Fibroblast of skin of abdomen (primary cell): Measurements from ENCODE around the gene METRN.
A peak's percentile ranks its signal among the peaks of the same experiment; 100 is the strongest.
"Not testable (repeated sequence)": the region's sequence is repeated elsewhere in the genome, so short reads cannot be mapped to it uniquely, and the experiment has no call there.

ENCODE experiments used
- DNase-seq: peaks from one replicate; pipeline ENCODE4 v3.0.0-alpha.2; 2013

METRN gene

GRCh38 chr16:678209-678857, 36.6 kb upstream of the METRN start:
- DNase-seq, result no peak

- DNase-seq, result peak; percentile 55
These were observed 35.8 kb upstream of the METRN start for GRCh38 chr16:678858-679813.

GRCh38 chr16:679814-680624, 34.9 kb upstream of the METRN start, which contains the start of gene STUB1:
TSS of gene STUB1 (plus strand) at chr16:680410. CDS start at chr16:680526, 116 bp downstream.
- peak; percentile 85 for DNase-seq

GRCh38 chr16:680625-680945, 34.3 kb upstream of the METRN start:
- DNase-seq, result no peak

- peak; percentile 26 for DNase-seq
These were observed 33.8 kb upstream of the METRN start for GRCh38 chr16:680967-681745.

GRCh38 chr16:681746-682427, 33.0 kb upstream of the METRN start:
- DNase-seq, result no peak

- no peak for DNase-seq
These were observed 32.2 kb upstream of the METRN start for GRCh38 chr16:682493-683395.

- DNase-seq, result no peak
These were observed 31.4 kb upstream of the METRN start for GRCh38 chr16:683396-684070.

GRCh38 chr16:684071-684794, 30.7 kb upstream of the METRN start, which contains the start of gene JMJD8:
TSS of gene JMJD8 (minus strand) at chr16:684334. CDS start at chr16:684319, 15 bp downstream.
- peak; percentile 95 for DNase-seq

GRCh38 chr16:684961-685696, 29.8 kb upstream of the METRN start:
- no peak for DNase-seq

- DNase-seq, result peak; percentile 20
These were observed 29.0 kb upstream of the METRN start for GRCh38 chr16:685967-686366.

GRCh38 chr16:686459-687260, 28.3 kb upstream of the METRN start:
- DNase-seq, result no peak

GRCh38 chr16:687499-687898, 27.4 kb upstream of the METRN start:
- no peak for DNase-seq

- DNase-seq, result no peak
These were observed 25.6 kb upstream of the METRN start for GRCh38 chr16:689175-689897.

- not testable (repeated sequence) for DNase-seq
These were observed 23.7 kb upstream of the METRN start for GRCh38 chr16:691242-691641.

GRCh38 chr16:692356-693108, 22.4 kb upstream of the METRN start:
- no peak for DNase-seq
